H9 (cell line): ENCODE measurements around the gene IBA57. TPM values are rescaled to one million over a fixed set of nuclear protein-coding genes. Genes with fewer than 3 reads are reported as not detected.

ENCODE experiments used
- DNase-seq: peaks from one replicate; pipeline ENCODE4 v3.0.0-alpha.2; 2017
- H2AFZ ChIP-seq: one replicate; pipeline ENCODE4 v1.6.1; 2013; ENCODE audit warnings: mild to moderate bottlenecking, low read length, control low read depth, moderate library complexity
- H2AK5ac ChIP-seq: 2 replicates; pipeline ENCODE4 v1.6.1; 2013; ENCODE audit warnings: low read length, control low read depth, mixed read lengths; ENCODE audit not compliant: insufficient read length
- H2BK120ac ChIP-seq: one replicate; pipeline ENCODE4 v1.6.1; 2013; ENCODE audit warnings: low read depth, mild to moderate bottlenecking, low read length, control low read depth, inconsistent platforms; ENCODE audit not compliant: poor library complexity, severe bottlenecking
- H2BK12ac ChIP-seq: 2 replicates; pipeline ENCODE4 v1.6.1; 2013; ENCODE audit warnings: low read length, control low read depth, mixed read lengths, low read depth; ENCODE audit not compliant: insufficient read length
- H2BK15ac ChIP-seq: 2 replicates; pipeline ENCODE4 v1.6.1; 2013; ENCODE audit warnings: low read depth, low read length, control low read depth
- H2BK20ac ChIP-seq: one replicate; pipeline ENCODE4 v1.6.1; 2013; ENCODE audit warnings: low read depth, mild to moderate bottlenecking, low read length, control low read depth, inconsistent platforms; ENCODE audit not compliant: poor library complexity, severe bottlenecking
- H2BK5ac ChIP-seq: 2 replicates; pipeline ENCODE4 v1.6.1; 2013; ENCODE audit warnings: low read length, control low read depth, mixed read lengths; ENCODE audit not compliant: insufficient read length
- H3K14ac ChIP-seq: 2 replicates; pipeline ENCODE4 v1.6.1; 2013; ENCODE audit warnings: low read length, control low read depth; ENCODE audit not compliant: insufficient read depth
- H3K18ac ChIP-seq: 2 replicates; pipeline ENCODE4 v1.6.1; 2013; ENCODE audit warnings: low read depth, mild to moderate bottlenecking, mixed read lengths, low read length, control low read depth; ENCODE audit not compliant: insufficient read length
- H3K23ac ChIP-seq: 2 replicates; pipeline ENCODE4 v1.6.1; 2013; ENCODE audit warnings: low read length, control low read depth, mixed read lengths, low read depth; ENCODE audit not compliant: insufficient read length
- H3K23me2 ChIP-seq: 2 replicates; pipeline ENCODE4 v1.6.1; 2013; ENCODE audit warnings: low read depth, mild to moderate bottlenecking, mixed read lengths, low read length, control low read depth; ENCODE audit not compliant: insufficient read length, poor library complexity, severe bottlenecking
- H3K27ac ChIP-seq: 2 replicates; pipeline ENCODE4 v1.5.1; 2013; ENCODE audit warnings: low read length, control low read depth, mixed read lengths, low read depth; ENCODE audit not compliant: insufficient read length
- H3K27me3 ChIP-seq: 2 replicates; pipeline ENCODE4 v1.6.1; 2013; ENCODE audit warnings: low read length, control low read depth, inconsistent platforms; ENCODE audit not compliant: insufficient read depth
- H3K4ac ChIP-seq: 2 replicates; pipeline ENCODE4 v1.6.1; 2013; ENCODE audit warnings: low read depth, mild to moderate bottlenecking, control low read depth, inconsistent platforms, low read length, moderate library complexity
- H3K4me1 ChIP-seq: 2 replicates; pipeline ENCODE4 v1.6.1; 2013; ENCODE audit warnings: low read length, control low read depth, inconsistent platforms; ENCODE audit not compliant: insufficient read depth
- H3K4me2 ChIP-seq: 2 replicates; pipeline ENCODE4 v1.6.1; 2013; ENCODE audit warnings: low read length, control low read depth, mixed read lengths; ENCODE audit not compliant: insufficient read length, insufficient read depth
- H3K56ac ChIP-seq: 2 replicates; pipeline ENCODE4 v1.6.1; 2013; ENCODE audit warnings: low read depth, mild to moderate bottlenecking, mixed read lengths, low read length, control low read depth; ENCODE audit not compliant: insufficient read length
- H3K79me1 ChIP-seq: 2 replicates; pipeline ENCODE4 v1.6.1; 2013; ENCODE audit warnings: low read depth, mild to moderate bottlenecking, moderate library complexity, low read length, control low read depth, inconsistent platforms; ENCODE audit not compliant: insufficient read depth, poor library complexity, severe bottlenecking
- H3K79me2 ChIP-seq: 2 replicates; pipeline ENCODE4 v1.6.1; 2013; ENCODE audit warnings: low read length, control low read depth, inconsistent platforms; ENCODE audit not compliant: insufficient read depth
- H3K9ac ChIP-seq: 2 replicates; pipeline ENCODE4 v1.6.1; 2013; ENCODE audit warnings: low read length, control low read depth, mixed read lengths; ENCODE audit not compliant: insufficient read length; ENCODE audit errors: extremely low read depth
- H3K9me3 ChIP-seq: one replicate; pipeline ENCODE4 v1.6.1; 2013; ENCODE audit warnings: low read depth, low read length, inconsistent platforms; ENCODE audit not compliant: control insufficient read depth
- H3T11ph ChIP-seq: one replicate; pipeline ENCODE4 v1.6.1; 2013; ENCODE audit warnings: mild to moderate bottlenecking, low read length, control low read depth, inconsistent platforms
- H4K20me1 ChIP-seq: one replicate; pipeline ENCODE4 v1.6.1; 2013; ENCODE audit not compliant: control insufficient read depth, insufficient read length, insufficient read depth
- H4K5ac ChIP-seq: 2 replicates; pipeline ENCODE4 v1.6.1; 2013; ENCODE audit warnings: low read depth, mild to moderate bottlenecking, mixed read lengths, low read length, control low read depth; ENCODE audit not compliant: insufficient read length
- H4K8ac ChIP-seq: replicated peaks from 2 replicates; pipeline ENCODE4 v1.6.1; 2013; ENCODE audit warnings: low read length, control low read depth, mixed read lengths, low read depth; ENCODE audit not compliant: insufficient read length
- H4K91ac ChIP-seq: 2 replicates; pipeline ENCODE4 v1.6.1; 2013; ENCODE audit warnings: low read depth, mild to moderate bottlenecking, moderate library complexity, mixed read lengths, low read length, control low read depth; ENCODE audit not compliant: insufficient read length
- H3K27ac Mint-ChIP-seq, 3 experiments: 2 replicates in 2 of 3; 3 replicates in 1 of 3; pipeline ENCODE4 v1.8.0; 2020 to 2021; ENCODE audit warnings: mixed read lengths in 3 of 3, mild to moderate bottlenecking in 1 of 3, moderate library complexity in 1 of 3
- H3K27me3 Mint-ChIP-seq: 2 replicates; pipeline ENCODE4 v1.8.0; 2021; ENCODE audit warnings: low read depth, mild to moderate bottlenecking, moderate library complexity, mixed read lengths
- H3K36me3 Mint-ChIP-seq, 3 experiments: 2 replicates in 2 of 3; 3 replicates in 1 of 3; pipeline ENCODE4 v1.8.0; 2020 to 2021; ENCODE audit warnings: low read depth in 3 of 3, mixed read lengths in 3 of 3; ENCODE audit not compliant: insufficient read depth in 1 of 3
- H3K4me1 Mint-ChIP-seq, 2 experiments: 2 replicates each; pipeline ENCODE4 v1.8.0; 2020; ENCODE audit warnings: mixed read lengths in 2 of 2
- H3K4me3 Mint-ChIP-seq, 2 experiments: 2 replicates in 1 of 2; 3 replicates in 1 of 2; pipeline ENCODE4 v1.8.0; 2020 to 2021; ENCODE audit warnings: mild to moderate bottlenecking in 2 of 2, mixed read lengths in 2 of 2, moderate library complexity in 1 of 2
- H3K9me3 Mint-ChIP-seq, 2 experiments: 2 replicates in 1 of 2; 3 replicates in 1 of 2; pipeline ENCODE4 v1.8.0; 2020; ENCODE audit warnings: mild to moderate bottlenecking in 2 of 2, mixed read lengths in 2 of 2, moderate library complexity in 1 of 2
- WGBS: extraction: QIAGEN DNeasy Blood & Tissue Kit; methylation state at CpG from one replicate; pipeline ENCODE4 v1.1.7; 2013; ENCODE audit warnings: missing lambda C conversion rate, low lambda C conversion rate, mixed read lengths; ENCODE audit not compliant: insufficient read length; ENCODE audit errors: extremely low coverage; 5-methylcytosine and 5-hydroxymethylcytosine counted together
- total RNA-seq: library from RNA; stranded (reverse); gene quantifications from 2 replicates; pipeline ENCODE4 v1.2.1, GENCODE V29; 2021
- TF ChIP-seq, protein P1 (sequence below): fragments of 200-600 bp; sonication (generic); conservative IDR thresholded peaks from 3 replicates; pipeline ENCODE4 v1.8.0; 2021; ENCODE audit warnings: antibody characterized with exemption, mild to moderate bottlenecking

The IBA57 gene
- total RNA-seq, 1 experiment from 2014 or later: 12.6 TPM

DNA sequence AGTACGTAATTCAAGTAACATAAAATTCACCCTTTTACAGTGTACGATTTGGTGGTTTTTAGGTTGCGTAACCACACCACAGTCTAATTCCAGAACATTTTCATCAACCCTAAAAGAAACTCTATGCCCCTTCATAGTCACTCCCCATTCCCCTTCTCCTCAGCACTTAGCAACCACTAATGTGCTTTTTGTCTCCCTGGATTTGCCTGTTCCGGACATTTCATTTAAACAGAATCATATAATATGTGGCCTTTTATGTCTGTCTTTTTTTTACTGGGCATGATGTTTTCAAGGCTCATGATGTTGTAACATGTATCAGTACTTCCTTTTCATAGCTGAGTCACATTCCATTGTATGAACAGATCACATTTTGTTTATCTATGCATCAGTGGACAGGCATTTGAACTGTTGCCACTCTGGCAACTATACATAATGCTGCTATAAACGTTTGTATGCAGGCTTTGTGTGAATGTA is 63.0 kb downstream of the IBA57 start:
- Histone ChIP-seq H3K23me2 (no peaks in the 10 kb centered on the region), H2AK5ac (no peak overlapping the region), H2BK120ac (no peak overlapping the region), H3K27me3 (no peaks in the 10 kb centered on the region), H3K27ac (no peak overlapping the region), H4K20me1 (no peaks in the 10 kb centered on the region), H3K23ac (no peak overlapping the region), H3K18ac (no peak overlapping the region), H4K8ac (no peak overlapping the region), H2BK15ac (no peak overlapping the region), H2AFZ (no peak overlapping the region), H3K9me3 (no peaks in the 10 kb centered on the region), H3K14ac (no peak overlapping the region), H2BK12ac (no peak overlapping the region), H3K79me1 (no peaks in the 10 kb centered on the region), H3K4ac (no peak overlapping the region), H3K56ac (no peak overlapping the region), H3K4me1 (no peaks in the 10 kb centered on the region), H4K5ac (no peak overlapping the region), H3K79me2 (no peaks in the 10 kb centered on the region), H2BK5ac (no peak overlapping the region), H2BK20ac (no peak overlapping the region), H3T11ph (no peak overlapping the region), H4K91ac (no peak overlapping the region), H3K9ac (no peak overlapping the region), H3K4me2 (no peak overlapping the region)
- Mint-ChIP-seq H3K9me3 (peaks cover 4 to 6% of the 10 kb centered on the region in 2 experiments; a peak in 1 of 5 replicates), H3K27ac (no peak overlapping the region), H3K4me3 (no peak overlapping the region), H3K36me3 (peaks cover 63 to 84% (median 83%) of the 10 kb centered on the region in 3 experiments), H3K27me3 (no peaks in the 10 kb centered on the region), H3K4me1 (no peaks in the 10 kb centered on the region)
- TF ChIP-seq, protein P1, sequence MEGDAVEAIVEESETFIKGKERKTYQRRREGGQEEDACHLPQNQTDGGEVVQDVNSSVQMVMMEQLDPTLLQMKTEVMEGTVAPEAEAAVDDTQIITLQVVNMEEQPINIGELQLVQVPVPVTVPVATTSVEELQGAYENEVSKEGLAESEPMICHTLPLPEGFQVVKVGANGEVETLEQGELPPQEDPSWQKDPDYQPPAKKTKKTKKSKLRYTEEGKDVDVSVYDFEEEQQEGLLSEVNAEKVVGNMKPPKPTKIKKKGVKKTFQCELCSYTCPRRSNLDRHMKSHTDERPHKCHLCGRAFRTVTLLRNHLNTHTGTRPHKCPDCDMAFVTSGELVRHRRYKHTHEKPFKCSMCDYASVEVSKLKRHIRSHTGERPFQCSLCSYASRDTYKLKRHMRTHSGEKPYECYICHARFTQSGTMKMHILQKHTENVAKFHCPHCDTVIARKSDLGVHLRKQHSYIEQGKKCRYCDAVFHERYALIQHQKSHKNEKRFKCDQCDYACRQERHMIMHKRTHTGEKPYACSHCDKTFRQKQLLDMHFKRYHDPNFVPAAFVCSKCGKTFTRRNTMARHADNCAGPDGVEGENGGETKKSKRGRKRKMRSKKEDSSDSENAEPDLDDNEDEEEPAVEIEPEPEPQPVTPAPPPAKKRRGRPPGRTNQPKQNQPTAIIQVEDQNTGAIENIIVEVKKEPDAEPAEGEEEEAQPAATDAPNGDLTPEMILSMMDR: no peak
- no CpG with 5 or more reads among the region's 5 CpGs for WGBS
- no peak for DNase-seq
